Stomach (tissue), 4 donors: ENCODE results near the gene WASF3.

ENCODE experiments used
- EP300 ChIP-seq: sonication (generic); formaldehyde crosslinking; IDR thresholded peaks from one replicate; pipeline ENCODE4 v1.6.1; 2017; ENCODE audit warnings: antibody characterized with exemption
- POLR2A ChIP-seq, 4 donors: fragments of 450-650 bp; IDR thresholded peaks; one replicate each; pipeline ENCODE4 v1.6.1; 2016; ENCODE audit warnings: antibody characterized with exemption in 4 of 4, control low read depth in 2 of 4, mild to moderate bottlenecking in 1 of 4, moderate library complexity in 1 of 4
- POLR2AphosphoS5 ChIP-seq, 3 donors: sonication (generic); formaldehyde crosslinking; IDR thresholded peaks; one replicate each; pipeline ENCODE4 v1.6.1; 2016; ENCODE audit warnings: antibody characterized with exemption in 3 of 3
- TF ChIP-seq, protein P1 (sequence below), 7 experiments: fragments of 450-650 bp in 4 of 7; fragments of 200-600 bp in 3 of 7; sonication (generic) in 3 of 7; IDR thresholded peaks; one replicate each; pipeline ENCODE4 v1.5.1; 2016 to 2019; ENCODE audit warnings: antibody characterized with exemption in 7 of 7, control low read depth in 2 of 7, mild to moderate bottlenecking in 1 of 7

GRCh38 chr13:26722321-26722720, 164.8 kb downstream of the WASF3 start:
- TF ChIP-seq POLR2AphosphoS5 (IDR thresholded peaks at IDR 0.05) (no peak), POLR2A (IDR thresholded peaks at IDR 0.05) (no peak), EP300 (no peak)
- TF ChIP-seq, protein P1, sequence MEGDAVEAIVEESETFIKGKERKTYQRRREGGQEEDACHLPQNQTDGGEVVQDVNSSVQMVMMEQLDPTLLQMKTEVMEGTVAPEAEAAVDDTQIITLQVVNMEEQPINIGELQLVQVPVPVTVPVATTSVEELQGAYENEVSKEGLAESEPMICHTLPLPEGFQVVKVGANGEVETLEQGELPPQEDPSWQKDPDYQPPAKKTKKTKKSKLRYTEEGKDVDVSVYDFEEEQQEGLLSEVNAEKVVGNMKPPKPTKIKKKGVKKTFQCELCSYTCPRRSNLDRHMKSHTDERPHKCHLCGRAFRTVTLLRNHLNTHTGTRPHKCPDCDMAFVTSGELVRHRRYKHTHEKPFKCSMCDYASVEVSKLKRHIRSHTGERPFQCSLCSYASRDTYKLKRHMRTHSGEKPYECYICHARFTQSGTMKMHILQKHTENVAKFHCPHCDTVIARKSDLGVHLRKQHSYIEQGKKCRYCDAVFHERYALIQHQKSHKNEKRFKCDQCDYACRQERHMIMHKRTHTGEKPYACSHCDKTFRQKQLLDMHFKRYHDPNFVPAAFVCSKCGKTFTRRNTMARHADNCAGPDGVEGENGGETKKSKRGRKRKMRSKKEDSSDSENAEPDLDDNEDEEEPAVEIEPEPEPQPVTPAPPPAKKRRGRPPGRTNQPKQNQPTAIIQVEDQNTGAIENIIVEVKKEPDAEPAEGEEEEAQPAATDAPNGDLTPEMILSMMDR (IDR thresholded peaks at IDR 0.05) = no peak
